Measurements from ENCODE around the gene PMFBP1. TPM values are rescaled to one million over a fixed set of nuclear protein-coding genes. Genes with fewer than 3 reads are reported as not detected.
"Not testable (repeated sequence)": the region's sequence is repeated elsewhere in the genome, so short reads cannot be mapped to it uniquely, and the experiment has no call there.

The PMFBP1 gene
- total RNA-seq, 1 experiment from 2014 or later, result 5.6 TPM

- DNase-seq (ENCODE audit: low read depth, low spot score), result no peak
- Histone ChIP-seq H4K20me1 (ENCODE audit: insufficient read depth) (no peaks in the 10 kb centered on the region), H3K27me3 (ENCODE audit: insufficient read depth, low read length) (no peaks in the 10 kb centered on the region), H3K4me2 (ENCODE audit: low read length) (no peak overlapping the region), H3K79me2 (ENCODE audit: insufficient read depth, low read length) (no peaks in the 10 kb centered on the region), H3K9me3 (ENCODE audit: control insufficient read depth in 1 of 2, insufficient read depth in 1 of 2, low read depth in 1 of 2, low read length in 2 of 2) (peaks cover 11 to 13% of the 10 kb centered on the region in 2 experiments; a peak in 2 of 4 replicates), H2AFZ (ENCODE audit: low read depth, low read length, poor library complexity, severe bottlenecking) (no peak overlapping the region), H3K4me3 (replicated peaks in 1 of 2; ENCODE audit: low read depth in 1 of 2, low read length in 2 of 2) (no peak overlapping the region), H3K36me3 (ENCODE audit: control insufficient read depth in 1 of 2, insufficient read depth in 2 of 2, low read length in 2 of 2) (peaks cover 17 to 20% of the 10 kb centered on the region in 2 experiments; a peak in 3 of 4 replicates), H3K9ac (ENCODE audit: low read length) (no peak overlapping the region), H3K27ac (ENCODE audit: low read depth, low read length) (no peak overlapping the region), H3K9me2 (ENCODE audit: insufficient read depth) (no peaks in the 10 kb centered on the region), H3K4me1 (ENCODE audit: control insufficient read depth in 1 of 2, insufficient read depth in 2 of 2, low read length in 2 of 2) (peaks cover 9 to 18% of the 10 kb centered on the region in 2 experiments; a peak in 3 of 4 replicates)
- no peak for TF ChIP-seq SP1 (IDR thresholded peaks at IDR 0.05; ENCODE audit: low read depth)
- TF ChIP-seq EZH2 (IDR thresholded peaks at IDR 0.05), result no peak
- ChIA-PET CTCF (no interaction called here), POLR2A (no interaction called here), RAD21 (ENCODE audit: low non-redundant PET in 1 of 2, low total read pairs in 2 of 2, uncharacterized antibody in 2 of 2, unreplicated experiment in 2 of 2) (no interaction called here)
- no TSS peak for BruUV-seq (replicated peaks)
- intact Hi-C loops (cut with micrococcal nuclease), result no loop called here
- no peak for ATAC-seq
These were observed 88.1 kb downstream of the PMFBP1 start for GRCh38 chr16:72083778-72084404.

- H3K9ac ChIP-seq (ENCODE audit: low read length); H3K27ac ChIP-seq (ENCODE audit: low read depth, low read length); CTCF ChIA-PET; H3K9me2 ChIP-seq (ENCODE audit: insufficient read depth); intact Hi-C loops (cut with micrococcal nuclease); H2AFZ ChIP-seq (ENCODE audit: low read depth, low read length, poor library complexity, severe bottlenecking); H3K36me3 ChIP-seq (ENCODE audit: control insufficient read depth in 1 of 2, insufficient read depth in 2 of 2, low read length in 2 of 2); H3K4me3 ChIP-seq (replicated peaks in 1 of 2; ENCODE audit: low read depth in 1 of 2, low read length in 2 of 2); H3K27me3 ChIP-seq (ENCODE audit: insufficient read depth, low read length); H3K4me2 ChIP-seq (ENCODE audit: low read length); H3K4me1 ChIP-seq (ENCODE audit: control insufficient read depth in 1 of 2, insufficient read depth in 2 of 2, low read length in 2 of 2); H4K20me1 ChIP-seq (ENCODE audit: insufficient read depth); H3K79me2 ChIP-seq (ENCODE audit: insufficient read depth, low read length); POLR2A ChIA-PET; RAD21 ChIA-PET (ENCODE audit: low non-redundant PET in 1 of 2, low total read pairs in 2 of 2, uncharacterized antibody in 2 of 2, unreplicated experiment in 2 of 2); H3K9me3 ChIP-seq (ENCODE audit: control insufficient read depth in 1 of 2, insufficient read depth in 1 of 2, low read depth in 1 of 2, low read length in 2 of 2); DNase-seq (ENCODE audit: low read depth, low spot score); BruUV-seq (replicated peaks); ATAC-seq: not testable (repeated sequence)
These were observed 94.8 kb downstream of the PMFBP1 start for GRCh38 chr16:72076991-72077706.

GRCh38 chr16:72075067-72075466 lies 96.9 kb downstream of the PMFBP1 start:
- H3K9me2 ChIP-seq (ENCODE audit: insufficient read depth); H3K36me3 ChIP-seq (ENCODE audit: control insufficient read depth in 1 of 2, insufficient read depth in 2 of 2, low read length in 2 of 2); H3K4me2 ChIP-seq (ENCODE audit: low read length); H3K9ac ChIP-seq (ENCODE audit: low read length); BruUV-seq (replicated peaks); POLR2A ChIA-PET; H3K79me2 ChIP-seq (ENCODE audit: insufficient read depth, low read length); RAD21 ChIA-PET (ENCODE audit: low non-redundant PET in 1 of 2, low total read pairs in 2 of 2, uncharacterized antibody in 2 of 2, unreplicated experiment in 2 of 2); intact Hi-C loops (cut with micrococcal nuclease); H3K27ac ChIP-seq (ENCODE audit: low read depth, low read length); H3K4me3 ChIP-seq (replicated peaks in 1 of 2; ENCODE audit: low read depth in 1 of 2, low read length in 2 of 2); H3K9me3 ChIP-seq (ENCODE audit: control insufficient read depth in 1 of 2, insufficient read depth in 1 of 2, low read depth in 1 of 2, low read length in 2 of 2); ATAC-seq; H3K27me3 ChIP-seq (ENCODE audit: insufficient read depth, low read length); DNase-seq (ENCODE audit: low read depth, low spot score); H4K20me1 ChIP-seq (ENCODE audit: insufficient read depth); H2AFZ ChIP-seq (ENCODE audit: low read depth, low read length, poor library complexity, severe bottlenecking); H3K4me1 ChIP-seq (ENCODE audit: control insufficient read depth in 1 of 2, insufficient read depth in 2 of 2, low read length in 2 of 2); CTCF ChIA-PET: not testable (repeated sequence)

Measured in HCT116 (cell line).